HFF-Myc (cell line): Measurements from ENCODE around the gene GNL1.
"Not testable (repeated sequence)": the region's sequence is repeated elsewhere in the genome, so short reads cannot be mapped to it uniquely, and the experiment has no call there.

Experiments
- DNase-seq: peaks from one replicate; pipeline ENCODE4 v3.0.0-alpha.2; 2011; ENCODE audit warnings: low read depth; ENCODE audit errors: extremely low read depth
- H3K4me3 ChIP-seq: replicated peaks from 2 replicates; pipeline ENCODE4 v1.5.1; 2011; ENCODE audit warnings: low read depth, mild to moderate bottlenecking, control low read depth, low read length
- TF ChIP-seq, protein P1 (sequence below): IDR thresholded peaks from 2 replicates; pipeline ENCODE4 v1.5.1; 2012; ENCODE audit warnings: mild to moderate bottlenecking, low read depth, low read length, control low read depth; ENCODE audit errors: missing control alignments

The GNL1 gene

DNA sequence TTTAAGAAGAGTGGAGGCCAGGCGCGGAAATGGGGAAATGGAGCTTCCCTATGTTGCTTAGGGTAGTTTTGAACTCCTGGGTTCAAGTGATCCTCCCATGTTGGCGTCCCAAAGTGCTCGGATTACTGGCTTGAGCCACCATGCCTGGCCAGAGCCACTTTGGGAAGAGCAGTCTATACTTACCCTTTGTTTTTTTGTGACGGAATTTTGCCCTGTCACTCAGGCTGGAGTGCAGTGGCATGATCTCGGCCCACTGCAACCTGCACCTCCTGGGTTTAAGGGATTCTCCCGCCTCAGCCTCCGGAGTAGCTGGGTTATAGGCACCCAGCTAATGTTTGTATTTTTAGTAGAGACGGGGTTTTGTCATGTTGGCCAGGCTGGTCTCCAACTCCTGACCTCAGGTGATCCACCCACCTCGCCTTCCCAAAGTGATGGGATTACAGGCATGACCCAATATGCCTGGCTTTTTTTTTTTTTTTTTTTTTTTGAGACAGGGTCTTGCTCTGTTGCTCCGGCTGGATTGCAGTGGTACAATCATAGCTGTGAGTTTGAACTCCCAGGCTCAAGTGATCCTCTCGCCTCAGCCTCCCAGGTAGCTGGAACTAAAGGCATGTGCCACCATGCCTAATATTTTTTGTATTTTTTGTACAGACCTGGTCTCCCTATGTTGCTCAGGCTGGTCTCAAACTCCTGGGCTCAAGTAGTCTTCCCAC lies 42.8 kb upstream of the GNL1 start:
- DNase-seq, result no peak
- no peak overlapping the region for H3K4me3 ChIP-seq
- TF ChIP-seq, protein P1, sequence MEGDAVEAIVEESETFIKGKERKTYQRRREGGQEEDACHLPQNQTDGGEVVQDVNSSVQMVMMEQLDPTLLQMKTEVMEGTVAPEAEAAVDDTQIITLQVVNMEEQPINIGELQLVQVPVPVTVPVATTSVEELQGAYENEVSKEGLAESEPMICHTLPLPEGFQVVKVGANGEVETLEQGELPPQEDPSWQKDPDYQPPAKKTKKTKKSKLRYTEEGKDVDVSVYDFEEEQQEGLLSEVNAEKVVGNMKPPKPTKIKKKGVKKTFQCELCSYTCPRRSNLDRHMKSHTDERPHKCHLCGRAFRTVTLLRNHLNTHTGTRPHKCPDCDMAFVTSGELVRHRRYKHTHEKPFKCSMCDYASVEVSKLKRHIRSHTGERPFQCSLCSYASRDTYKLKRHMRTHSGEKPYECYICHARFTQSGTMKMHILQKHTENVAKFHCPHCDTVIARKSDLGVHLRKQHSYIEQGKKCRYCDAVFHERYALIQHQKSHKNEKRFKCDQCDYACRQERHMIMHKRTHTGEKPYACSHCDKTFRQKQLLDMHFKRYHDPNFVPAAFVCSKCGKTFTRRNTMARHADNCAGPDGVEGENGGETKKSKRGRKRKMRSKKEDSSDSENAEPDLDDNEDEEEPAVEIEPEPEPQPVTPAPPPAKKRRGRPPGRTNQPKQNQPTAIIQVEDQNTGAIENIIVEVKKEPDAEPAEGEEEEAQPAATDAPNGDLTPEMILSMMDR, result no peak

DNA sequence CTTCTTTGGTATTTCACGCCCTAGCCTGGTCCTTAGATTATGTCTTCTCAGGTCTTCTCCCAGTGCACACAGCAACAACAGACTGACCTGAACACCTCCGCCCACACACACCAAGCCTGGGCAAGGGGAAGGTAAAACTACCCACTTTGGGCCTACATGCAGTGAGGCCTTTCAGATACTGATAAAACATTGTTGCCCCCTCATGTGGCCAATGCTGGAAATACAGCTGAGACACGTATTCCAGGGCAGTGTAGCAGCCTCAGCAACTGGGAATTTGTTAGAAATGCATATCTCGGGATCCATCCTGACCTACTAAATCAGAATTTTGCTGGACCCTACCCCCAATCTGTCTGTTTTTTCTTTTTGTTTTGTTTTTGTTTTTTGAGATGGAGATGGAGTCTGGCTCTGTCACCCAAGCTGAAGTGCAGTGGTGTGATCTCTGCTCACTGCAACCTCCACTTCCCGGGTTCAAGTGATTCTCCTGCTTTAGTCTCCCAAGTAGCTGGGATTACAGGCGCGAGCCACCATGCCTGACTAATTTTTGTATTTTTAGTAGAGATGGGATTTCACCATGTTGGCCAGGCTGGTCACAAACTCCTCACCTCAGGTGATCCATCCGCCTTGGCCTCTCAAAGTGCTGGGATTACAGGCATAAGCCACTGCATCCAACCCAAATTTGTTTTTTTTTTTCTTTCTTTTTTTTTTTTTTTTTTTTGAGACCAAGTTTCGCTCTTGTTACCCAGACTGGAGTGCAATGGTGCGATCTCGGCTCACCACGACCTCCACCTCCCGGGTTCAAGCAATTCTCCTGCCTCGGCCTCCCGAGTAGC lies 41.2 kb upstream of the GNL1 start:
- H3K4me3 ChIP-seq, result not testable (repeated sequence)
- TF ChIP-seq, protein P1, result peak; percentile 72
- peak; percentile 73 for DNase-seq

DNA sequence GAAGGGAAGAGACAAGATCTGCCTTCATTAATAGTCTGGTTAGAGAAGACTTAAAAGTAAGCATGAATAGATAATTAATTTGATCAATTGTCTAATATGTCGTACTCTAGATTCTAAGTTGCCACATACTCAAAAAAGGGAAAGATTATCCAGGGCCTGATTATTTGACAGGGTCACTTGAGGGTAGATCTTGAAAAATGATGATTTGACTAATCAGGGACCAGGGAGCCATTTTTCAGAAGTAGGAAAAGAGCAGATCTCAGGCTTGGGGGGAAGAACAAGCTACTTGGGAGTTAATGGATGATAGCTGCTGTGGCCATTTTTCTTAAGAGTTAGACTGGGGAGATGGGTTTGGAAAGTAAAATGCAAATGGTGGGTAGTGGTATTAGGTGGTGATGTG lies 36.0 kb upstream of the GNL1 start:
- TF ChIP-seq, protein P1, result no peak
- H3K4me3 ChIP-seq, result no peak overlapping the region
- DNase-seq, result no peak

DNA sequence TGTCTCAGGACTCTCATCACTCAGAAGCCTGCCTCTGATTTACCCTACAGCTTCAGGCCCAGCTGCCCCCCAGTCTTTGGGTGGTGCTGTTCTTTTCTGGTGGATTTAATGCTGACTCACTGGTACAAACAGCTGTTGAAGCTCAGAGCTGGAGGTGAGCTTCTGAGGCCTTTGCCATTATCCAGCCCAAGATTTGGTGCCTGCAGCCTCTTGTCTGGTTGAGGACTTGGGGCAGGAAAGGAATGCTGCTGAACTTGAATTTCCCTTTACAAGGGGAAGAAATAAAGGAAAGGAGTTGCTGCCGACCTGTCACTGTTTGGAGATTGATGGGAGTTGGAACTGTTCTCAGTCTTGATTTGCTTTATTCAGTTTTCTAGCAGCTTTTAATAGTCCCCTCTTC lies 34.7 kb upstream of the GNL1 start:
- TF ChIP-seq, protein P1, result no peak
- no peak for DNase-seq
- H3K4me3 ChIP-seq, result no peak overlapping the region

DNA sequence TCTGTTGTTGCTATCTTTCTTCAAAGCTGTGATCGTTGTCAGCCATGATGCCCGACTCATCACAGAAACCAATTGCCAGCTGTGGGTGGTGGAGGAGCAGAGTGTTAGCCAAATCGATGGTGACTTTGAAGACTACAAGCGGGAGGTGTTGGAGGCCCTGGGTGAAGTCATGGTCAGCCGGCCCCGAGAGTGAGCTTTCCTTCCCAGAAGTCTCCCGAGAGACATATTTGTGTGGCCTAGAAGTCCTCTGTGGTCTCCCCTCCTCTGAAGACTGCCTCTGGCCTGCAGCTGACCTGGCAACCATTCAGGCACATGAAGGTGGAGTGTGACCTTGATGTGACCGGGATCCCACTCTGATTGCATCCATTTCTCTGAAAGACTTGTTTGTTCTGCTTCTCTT lies 34.2 kb upstream of the GNL1 start:
- TF ChIP-seq, protein P1, result no peak
- H3K4me3 ChIP-seq, result no peak overlapping the region
- no peak for DNase-seq

DNA sequence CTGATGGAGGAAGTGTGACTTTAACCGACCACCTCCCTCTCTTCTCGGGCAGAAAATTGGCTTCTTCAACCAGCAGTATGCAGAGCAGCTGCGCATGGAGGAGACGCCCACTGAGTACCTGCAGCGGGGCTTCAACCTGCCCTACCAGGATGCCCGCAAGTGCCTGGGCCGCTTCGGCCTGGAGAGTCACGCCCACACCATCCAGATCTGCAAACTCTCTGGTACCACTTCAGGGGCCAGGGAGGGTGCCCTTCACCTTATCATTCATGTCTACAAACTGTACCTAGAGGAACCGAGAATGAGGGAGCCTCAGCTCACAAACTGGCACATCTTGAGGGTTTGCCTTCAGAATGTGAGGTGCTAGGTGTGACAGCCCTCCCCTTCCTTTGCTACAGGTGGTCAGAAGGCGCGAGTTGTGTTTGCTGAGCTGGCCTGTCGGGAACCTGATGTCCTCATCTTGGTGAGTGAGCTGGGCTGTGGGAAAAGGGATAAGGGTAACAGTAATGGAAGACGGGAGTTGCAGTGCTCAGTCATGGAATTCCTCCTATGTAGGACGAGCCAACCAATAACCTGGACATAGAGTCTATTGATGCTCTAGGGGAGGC lies 33.6 kb upstream of the GNL1 start:
- H3K4me3 ChIP-seq, result no peak overlapping the region
- no peak for DNase-seq
- TF ChIP-seq, protein P1, result no peak
